Measurements from ENCODE around the gene ESPNL.

ESPNL gene

DNA sequence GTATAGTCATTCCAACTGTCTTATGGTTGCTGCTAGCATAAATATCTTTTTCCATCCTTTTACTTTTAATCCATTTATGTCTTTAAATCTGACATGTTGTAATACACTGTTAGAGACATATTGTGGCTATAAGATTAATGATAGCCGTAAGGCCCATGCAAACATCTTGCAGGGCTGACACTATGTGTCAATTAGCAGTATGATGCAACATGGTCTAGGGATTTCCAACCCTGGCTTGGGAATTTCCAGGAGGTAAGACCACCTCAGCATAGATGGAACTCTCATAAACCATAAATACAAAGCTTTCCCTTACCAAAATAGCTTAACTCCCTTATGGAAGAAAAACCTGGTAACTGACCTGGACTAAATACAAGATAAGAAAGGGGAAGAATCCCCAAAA lies 22.8 kb upstream of the ESPNL start:
- no peak for DNase-seq

DNA sequence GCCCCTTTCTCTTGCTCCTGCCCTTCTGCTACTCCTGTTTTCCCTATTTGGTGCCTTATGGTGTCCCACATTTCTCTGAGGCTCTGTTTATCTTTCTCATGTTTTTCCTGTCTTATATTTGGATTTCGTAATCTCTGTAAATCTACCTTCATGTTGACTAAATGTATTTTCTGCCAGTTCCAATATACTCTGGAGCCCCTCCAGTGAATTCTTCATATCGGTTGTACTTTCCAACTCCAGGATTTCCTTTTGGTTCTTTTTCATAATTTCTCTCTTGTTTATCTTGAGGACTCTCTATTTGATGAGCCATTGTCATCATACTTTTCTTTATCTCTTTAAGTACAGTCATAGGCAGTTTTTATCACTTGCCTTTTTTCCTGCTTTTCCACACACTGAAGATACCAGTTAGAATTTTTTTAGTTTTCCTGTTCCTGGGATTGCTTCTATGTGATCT lies 20.2 kb upstream of the ESPNL start:
- DNase-seq = no peak

DNA sequence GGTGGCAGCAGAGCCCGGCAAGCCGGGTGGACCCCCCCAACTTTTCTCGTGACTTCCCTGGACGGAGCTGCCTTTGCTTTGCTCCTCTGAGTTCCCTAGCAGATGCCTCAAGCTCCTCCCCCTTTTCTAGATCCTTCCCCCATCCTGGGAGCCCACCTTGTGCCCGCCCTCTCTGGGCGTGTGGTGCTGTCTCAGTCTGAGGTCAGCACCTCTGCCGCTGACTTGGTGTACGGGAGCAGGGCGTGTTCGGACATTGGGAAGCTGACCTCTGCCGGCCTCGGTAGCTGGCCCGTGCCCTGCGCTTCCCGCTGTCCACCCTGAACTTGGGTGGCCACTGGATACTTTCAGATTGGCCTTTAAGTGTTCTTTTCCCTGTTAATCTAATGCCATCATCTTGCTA lies 19.6 kb upstream of the ESPNL start:
- DNase-seq = no peak

DNA sequence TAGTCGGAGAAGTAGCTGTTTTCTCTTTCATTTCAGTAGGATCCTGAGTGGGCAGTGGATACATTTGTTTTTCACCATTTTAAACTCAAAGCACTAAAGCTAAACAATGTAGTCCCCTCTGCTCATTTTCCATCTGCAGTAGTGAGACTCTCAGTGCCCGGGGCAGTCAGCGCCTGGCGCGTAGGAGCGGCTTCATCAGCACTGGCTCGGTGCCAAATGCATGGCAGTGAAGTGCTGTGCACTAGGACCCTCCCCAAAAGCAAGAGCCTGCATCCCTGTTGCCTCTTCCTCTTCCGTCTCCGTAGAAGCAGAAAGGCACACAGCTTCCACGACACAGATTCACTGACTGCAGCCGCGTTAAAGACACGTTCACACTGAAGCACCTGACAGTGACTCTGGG lies 19.0 kb upstream of the ESPNL start:
- DNase-seq = no peak

DNA sequence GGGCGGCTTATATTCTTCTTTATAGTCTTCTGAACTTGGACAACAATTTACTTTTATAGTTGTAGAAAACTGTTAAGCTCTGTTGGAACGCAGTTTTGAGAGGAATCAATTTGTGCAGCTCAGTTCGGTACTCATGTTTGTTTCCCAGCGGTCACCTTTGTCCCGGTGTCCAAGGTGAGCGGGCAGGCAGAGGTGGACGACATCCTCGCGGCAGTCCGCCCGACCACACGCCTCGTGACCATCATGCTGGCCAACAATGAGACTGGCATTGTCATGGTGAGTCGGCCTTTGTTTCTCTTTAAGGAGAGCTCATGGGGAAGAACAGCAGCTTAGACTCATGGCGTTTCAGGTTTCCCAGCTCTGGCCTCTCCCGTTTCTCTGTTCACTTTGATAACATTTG lies 18.6 kb upstream of the ESPNL start:
- no peak for DNase-seq

DNA sequence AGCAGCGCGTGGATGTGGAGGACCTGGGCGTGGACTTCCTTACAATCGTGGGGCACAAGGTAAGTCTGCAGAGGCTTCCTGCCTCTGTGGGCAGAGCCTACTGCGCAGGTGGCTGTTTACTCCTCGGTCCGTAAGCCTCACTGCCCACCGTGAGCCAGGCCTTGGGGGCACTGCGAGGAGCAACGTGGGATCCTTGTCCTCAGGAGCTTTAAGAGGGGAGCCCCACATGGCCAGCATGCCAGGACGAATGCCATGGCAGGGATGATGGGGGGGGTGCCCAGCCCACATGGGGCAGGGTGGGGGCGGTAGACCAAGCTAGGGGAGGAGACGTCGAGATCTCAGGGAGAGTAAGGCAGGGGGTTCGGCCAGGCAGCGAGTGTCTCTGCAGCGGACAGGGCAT lies 18.0 kb upstream of the ESPNL start:
- no peak for DNase-seq

DNA sequence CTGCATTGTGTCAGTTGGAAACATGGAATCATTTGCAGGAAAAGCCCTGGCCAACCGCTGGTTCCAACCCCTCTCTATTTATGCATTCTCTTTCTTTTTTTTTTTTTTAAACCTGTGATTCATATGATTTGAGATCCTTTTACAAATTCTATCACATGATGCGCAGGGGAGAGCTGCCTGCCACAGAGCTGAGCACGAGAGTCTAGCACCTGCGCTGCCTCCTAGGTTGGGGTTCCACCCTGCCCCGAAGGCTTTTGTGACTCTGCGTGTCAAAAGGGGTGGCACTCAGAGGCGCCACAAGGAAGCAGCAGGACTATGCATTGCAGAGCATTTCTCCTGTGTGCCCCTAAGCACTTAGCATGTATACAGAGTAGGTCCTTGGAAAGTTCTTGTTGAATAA lies 17.3 kb upstream of the ESPNL start:
- no peak for DNase-seq

DNA sequence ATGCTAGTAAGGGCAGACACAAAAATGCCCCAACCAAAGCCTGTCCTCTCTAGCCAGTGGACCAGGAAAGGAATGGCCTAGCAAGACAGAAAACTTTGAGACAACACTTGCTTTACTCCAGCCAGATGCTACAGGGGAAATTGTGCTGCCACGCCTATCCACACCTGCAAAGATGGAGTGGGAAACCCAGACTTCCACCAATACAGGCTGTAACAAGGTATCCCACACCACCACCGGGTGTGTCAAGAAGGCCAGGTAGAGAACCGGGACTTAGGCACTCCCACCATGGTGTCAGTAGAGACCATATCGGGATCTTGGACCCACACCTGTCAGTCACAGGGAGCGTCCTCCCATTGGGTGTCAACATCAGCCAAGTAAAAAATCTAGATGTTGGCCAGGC lies 16.2 kb upstream of the ESPNL start:
- no peak for DNase-seq

DNA sequence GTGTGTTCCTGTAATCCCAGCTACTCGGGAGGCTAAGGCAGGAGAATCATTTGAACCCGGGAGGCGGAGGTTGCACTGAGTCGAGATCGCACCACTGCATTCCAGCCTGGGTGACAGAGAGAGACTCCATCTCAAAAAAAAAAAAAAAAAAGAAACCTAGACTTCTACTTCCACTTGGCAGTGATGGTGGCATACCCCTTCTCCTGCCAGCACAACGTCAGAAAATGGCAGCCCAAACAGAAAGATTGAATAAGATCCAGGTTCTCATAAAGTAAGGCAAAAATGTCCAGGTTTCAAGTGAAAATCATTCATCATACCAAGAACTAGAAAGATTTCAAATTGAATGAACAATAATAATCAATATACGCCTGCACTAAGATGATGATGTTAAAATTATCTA lies 15.4 kb upstream of the ESPNL start:
- no peak for DNase-seq

DNA sequence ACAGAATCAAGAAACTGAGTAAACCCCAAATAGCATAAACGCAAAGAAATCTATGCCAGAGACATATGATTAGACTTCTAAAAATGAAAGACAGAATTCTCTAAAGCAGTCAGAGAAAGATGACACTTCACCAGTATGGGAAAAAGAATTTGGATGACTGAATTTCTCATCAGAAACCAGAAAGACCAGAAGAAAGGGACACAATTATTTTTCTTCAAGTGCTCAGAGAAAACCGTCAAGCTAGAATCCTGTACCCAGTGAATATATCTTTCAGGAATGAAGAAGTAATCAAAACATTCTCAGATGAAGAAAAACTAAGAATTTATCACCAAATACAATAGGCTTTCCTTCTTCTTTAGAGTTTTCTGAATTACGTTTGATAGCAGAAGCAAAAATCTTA lies 14.2 kb upstream of the ESPNL start:
- no peak for DNase-seq

DNA sequence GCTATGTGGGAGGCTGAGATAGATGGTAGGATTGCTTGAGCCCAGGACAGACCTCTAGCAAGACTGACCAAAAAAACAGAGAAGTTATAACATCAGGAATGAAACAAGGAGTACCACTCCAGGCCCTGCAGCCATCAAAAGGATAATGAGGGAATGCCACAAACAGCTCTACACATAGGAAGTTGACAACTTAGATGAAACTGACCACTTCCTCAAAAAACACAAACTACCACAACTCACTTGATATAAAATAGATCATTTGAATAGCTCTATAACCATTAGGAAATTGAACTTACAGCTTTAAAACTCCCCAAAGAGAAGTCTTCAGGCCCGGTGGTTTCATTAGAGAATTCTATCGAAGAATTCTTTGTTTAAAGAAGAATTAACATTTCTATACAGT lies 12.9 kb upstream of the ESPNL start:
- no peak for DNase-seq

DNA sequence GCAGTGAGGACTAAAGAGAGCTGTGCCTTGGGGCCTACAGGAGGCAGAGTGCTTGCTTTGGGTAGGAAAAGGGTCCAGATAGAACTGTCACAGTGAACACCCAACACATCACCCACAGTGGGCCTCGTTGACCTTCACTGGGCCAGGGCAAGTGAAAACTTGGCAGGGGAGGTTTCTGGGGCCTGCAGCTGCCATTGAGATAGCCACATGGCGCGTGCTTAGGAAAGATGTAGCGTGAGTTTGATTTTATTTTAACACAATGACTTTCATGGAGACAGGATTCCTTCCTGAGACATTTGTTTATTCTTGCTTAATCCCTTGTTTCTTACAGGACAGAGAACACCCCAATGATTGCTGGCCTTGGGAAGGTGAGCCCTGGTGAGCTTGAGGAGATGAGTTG lies 9.3 kb upstream of the ESPNL start:
- no peak for DNase-seq

DNA sequence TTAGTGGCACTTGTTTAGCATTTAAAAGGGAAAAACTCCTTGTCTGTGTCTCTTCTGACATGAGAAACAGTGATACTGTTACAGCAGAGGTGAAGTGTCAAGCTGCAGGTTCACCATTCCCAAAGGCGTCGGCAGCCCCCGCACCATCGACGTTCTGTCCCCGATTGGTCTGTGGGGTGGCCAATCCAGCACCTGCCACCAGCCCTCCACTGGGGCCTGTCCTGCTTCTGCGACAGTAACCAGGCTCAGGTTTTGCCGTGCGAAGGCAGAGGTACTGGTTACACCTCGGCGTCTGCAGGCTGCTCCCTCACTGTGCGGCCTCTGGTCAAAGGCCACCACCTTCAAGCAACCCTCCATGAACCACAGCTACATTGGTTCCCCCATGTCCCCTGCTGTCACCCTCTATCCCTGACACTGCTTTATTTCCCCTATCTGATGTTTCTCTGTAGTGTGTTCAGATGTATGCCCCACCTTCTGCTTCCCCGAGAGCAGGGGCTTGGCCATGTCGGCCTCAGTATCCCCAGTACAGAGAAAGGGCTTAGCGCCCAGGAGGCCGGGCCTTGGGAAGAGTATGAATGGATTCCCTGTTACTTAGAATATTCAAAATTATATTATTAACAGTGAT lies 8.6 kb upstream of the ESPNL start:
- DNase-seq = no peak

DNA sequence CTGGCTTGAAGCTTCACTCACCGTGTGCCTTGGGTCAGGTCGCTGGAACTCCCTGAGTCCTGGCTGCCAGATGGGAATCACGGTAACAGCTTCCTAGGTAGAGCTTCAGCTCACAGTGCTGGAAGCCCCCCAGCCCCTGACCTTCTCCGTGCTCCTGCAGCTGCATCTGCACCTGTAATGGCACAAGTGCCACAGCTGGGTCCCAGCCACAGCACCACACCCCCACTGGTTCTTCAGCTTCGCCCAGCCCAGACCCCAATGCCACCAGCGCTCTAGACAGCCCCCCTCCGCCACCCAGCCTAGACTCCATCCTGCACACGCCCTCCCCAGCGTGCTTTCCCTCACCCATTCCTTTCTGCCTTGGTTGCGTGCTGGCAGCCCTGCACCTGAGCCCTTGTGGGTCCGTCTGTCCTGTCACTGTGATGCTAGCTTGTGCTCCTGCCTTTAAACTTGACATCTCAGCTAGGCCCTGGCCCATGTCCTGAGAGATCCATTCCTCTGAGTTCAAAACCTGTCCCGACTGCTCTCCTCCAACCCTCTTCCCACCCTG lies 7.6 kb upstream of the ESPNL start:
- no peak for DNase-seq

DNA sequence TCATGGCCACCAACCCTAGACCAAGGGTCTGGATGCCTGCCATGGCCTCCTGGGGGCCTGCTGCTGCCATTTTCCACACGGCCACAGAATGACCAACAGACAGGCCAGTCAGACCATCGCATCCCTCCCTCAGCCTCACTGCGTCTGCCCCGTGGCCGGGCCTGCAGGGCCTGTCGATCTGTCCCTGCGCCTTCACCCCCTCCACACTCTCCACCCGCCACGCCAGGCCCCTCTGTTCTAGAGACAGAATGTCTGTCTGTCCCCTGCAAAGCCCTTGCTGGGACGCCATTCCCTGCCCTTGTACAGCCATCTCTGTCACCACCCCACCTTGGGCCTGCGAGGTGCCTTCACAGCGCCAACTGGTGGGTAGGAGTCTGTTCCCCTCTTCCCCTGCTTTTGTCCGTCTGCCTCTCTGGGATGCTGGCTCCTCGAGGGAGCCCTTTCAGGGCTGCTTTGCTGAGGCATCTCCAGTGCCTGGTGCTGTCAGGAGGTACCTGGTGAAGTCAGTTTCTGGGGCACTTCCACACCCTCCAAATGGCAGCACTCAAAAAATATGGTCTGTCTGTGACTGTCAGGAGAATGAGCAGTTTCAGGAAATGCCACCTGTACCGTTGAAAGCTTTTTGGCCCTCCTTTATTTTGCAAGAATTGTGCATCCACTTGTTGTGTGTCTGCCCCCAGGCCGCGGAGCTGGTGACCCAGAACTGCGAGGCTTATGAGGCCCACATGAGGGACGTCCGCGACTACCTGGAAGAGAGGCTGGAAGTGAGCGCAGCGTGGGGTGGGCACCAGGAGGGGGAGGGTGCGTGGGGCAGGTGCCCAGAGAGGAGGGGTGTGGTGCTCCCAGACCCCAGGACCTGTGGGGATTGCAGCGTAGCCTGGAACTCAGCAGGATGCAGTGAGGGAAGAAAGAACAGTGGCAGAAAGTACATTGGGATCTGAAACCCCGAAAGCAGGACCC lies 6.7 kb upstream of the ESPNL start:
- no peak for DNase-seq

DNA sequence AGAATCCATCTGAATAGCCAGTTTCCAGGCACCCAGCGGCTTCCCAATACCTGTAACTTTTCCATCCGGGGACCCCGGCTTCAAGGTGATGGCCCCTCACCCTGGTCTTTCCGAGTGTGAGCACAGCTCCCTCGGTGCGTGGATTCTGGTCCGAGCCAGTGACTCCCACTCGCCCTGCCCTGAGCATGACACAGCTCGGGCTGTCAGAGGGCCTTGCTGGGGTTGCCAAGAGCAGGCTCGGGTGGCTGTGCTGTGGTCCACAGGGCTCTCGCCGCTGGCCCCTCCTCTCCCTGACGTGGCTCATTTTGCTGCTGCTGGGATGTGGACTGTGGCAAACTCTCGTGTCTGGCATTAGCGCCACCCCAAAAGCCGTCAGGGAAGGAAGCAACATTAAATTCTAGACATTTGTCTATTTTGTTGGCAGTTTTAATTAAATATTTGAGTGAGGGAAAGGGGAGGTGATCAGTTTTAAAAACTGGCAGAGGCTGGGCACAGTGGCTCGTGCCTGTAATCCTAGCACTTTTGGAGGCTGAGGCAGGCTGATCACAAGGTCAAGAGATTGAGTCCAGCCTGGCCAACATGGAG lies 5.6 kb upstream of the ESPNL start:
- DNase-seq = no peak

DNA sequence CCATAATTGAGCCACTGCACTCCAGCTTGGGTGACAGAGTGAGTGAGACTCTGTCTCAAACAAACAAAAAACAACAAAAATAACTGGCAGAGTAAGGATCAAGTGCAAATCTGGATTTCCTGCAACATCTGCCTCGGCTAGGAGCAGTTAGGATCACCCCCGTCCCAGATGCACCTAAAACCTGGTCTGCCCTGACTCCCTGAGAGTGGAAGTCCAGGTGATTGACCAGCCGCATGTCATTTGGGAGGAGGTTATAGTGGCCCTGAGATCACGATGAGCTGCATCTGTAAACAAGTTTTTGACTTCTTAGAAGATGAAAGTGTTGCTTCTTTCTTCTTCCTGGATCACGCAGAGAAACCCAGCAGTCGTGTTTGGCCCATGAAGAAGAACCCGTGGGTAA lies 5.0 kb upstream of the ESPNL start:
- DNase-seq = no peak

DNA sequence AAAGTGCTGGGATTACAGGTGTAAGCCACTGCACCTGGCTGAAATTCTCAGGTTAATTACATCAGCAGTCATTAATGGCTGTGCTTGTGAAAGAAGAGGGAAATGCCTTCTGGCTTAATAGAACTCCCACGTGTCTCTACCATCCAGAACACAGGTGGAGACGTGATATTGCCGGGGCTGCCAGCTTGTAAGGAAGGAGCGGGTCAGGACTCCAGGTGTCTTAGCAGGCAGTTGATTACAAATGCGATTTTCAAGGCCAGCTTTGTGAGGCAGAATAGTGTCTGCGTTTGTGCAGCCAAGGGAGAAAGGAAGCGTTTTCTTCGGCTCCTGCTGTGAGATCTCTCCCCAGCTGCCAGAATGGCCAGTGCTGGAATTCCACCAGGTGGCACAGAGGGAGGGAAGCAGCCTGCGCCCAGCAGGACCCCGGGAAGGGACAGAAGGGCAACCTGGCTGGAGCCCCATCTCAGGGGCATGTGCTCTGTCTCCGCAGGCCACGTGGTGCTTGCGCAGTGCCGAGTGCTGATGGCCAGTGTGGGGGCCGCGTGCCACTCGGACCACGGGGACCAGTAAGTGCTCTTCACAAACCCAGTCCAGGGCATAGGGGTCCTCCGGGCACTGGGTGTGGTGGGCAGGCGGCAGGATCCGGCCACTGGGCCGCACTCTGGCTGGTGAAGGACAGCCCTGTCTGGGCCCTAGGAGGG lies 3.7 kb upstream of the ESPNL start:
- no peak for DNase-seq

DNA sequence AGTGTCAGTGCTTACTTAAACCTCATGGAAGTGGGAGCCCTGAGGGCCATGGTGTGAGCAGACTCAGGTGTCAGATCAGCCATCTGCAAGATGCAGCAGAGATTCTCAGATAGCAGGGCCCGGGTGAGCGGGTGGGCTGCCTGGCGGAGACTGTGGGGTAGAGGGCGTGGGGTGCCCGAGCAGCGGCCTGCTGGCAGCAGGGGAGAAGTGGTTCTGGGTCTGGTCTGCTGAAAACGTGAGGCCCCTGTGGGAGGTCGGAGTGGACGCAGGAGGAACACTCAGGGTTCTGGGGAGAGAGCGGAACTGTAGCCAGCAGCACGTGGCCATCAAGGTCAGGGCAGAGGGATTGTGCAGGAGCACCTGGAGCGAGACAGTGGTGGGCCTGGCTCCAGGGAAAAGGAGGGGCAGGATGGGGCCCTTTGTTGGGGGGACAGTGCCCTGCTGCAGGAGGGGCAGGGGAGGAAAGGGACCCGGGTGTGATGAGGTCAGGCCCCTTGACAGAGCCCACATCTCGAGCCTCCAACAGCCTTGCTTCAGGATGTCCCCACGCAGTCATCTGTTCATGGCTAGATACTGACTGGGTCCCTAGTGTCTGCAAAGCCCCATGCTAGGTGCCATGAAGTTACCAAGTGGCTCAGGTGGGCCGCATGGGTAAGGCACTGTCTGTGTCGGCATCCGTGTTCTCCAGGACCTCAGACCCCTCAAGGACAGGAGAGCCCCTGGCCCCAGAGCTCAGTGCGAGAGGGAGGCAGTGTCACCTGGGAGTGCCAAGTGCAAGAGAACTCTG lies 2.7 kb upstream of the ESPNL start:
- DNase-seq = no peak

DNA sequence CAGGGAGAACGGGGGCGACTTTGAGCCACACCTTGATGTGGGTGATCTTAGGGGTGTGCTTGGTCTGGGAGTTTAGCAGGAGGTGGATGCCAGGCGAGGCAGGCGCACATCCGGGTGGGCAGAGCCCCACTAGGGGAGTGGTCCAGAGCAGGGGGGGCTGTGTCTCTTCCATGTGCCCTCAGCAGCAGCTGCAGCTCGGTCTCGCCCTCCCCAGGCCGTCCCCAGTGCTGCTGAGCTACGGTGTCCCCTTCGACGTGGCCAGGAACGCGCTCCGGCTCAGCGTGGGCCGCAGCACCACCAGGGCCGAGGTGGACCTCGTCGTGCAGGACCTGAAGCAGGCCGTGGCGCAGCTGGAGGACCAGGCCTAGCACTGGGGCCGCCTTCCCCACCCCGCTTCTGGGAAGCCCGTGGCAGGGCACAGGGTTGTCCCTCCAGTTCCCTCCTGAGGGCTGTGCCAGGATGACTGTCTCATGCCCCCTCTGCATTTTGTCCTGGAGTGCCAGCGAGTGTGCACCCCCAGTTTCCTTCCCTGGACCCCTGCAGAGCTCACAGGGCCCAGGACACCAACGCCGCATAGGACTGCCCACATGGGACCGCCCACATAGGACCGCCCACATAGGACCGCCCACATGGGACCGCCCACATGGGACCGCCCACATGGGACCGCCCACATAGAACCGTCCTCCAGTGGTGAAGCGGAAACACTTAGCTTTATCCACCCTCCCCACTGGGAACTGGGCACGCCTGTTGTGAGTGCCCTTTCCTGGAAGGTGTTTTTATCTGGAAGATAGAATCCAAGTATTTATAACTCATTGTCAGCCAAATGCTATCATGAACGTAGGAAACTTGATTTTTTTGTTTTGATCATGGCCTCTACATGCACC lies 1.9 kb upstream of the ESPNL start:
- DNase-seq = no peak

Measured in HCEC 1CT (cell line).